RWPE1 (cell line): Measurements from ENCODE around the gene PF4V1.

Source experiments
- CTCF ChIA-PET: fragments of 350-600 bp; sonication (Branson Sonifier 250); formaldehyde crosslinking; extraction: SDS; loops from one replicate; lab custom pipeline; 2021; lab: Yijun Ruan, JAX
- POLR2A ChIA-PET: fragments of 400-600 bp; formaldehyde crosslinking; extraction: SDS; loops from one replicate; lab custom pipeline; 2020; ENCODE audit warnings: antibody characterized with exemption; ENCODE audit not compliant: low non-redundant PET; lab: Yijun Ruan, JAX
- DNase-seq: peaks from one replicate; pipeline ENCODE4 v3.0.0; 2012; ENCODE audit warnings: low spot score
- H3K27ac ChIP-seq: fragments of 450-650 bp; 2 replicates; pipeline ENCODE4 v1.5.1; 2017
- CTCF ChIP-seq: fragments of 450-650 bp; conservative IDR thresholded peaks from 2 replicates; pipeline ENCODE4 v1.5.1; 2017; ENCODE audit warnings: low read depth, mild to moderate bottlenecking

Gene PF4V1

GRCh38 chr4:73817341-73817740 lies 35.8 kb upstream of the PF4V1 start:
- no peak overlapping the region for H3K27ac ChIP-seq
- no peak for DNase-seq
- POLR2A ChIA-PET = no interaction called here

GRCh38 chr4:73821325-73821724 lies 31.8 kb upstream of the PF4V1 start:
- TF ChIP-seq CTCF = no peak
- H3K27ac ChIP-seq = no peak overlapping the region
- ChIA-PET CTCF (no interaction called here), POLR2A (no interaction called here)
- DNase-seq = no peak

More at GRCh38 chr4:73817341-73817740, 35.8 kb upstream of the PF4V1 start:
- CTCF ChIA-PET = no interaction called here
- TF ChIP-seq CTCF = no peak

GRCh38 chr4:73822389-73822788 lies 30.7 kb upstream of the PF4V1 start:
- TF ChIP-seq CTCF = no peak
- CTCF ChIA-PET = no interaction called here
- no peak overlapping the region for H3K27ac ChIP-seq
- POLR2A ChIA-PET = no interaction called here
- peak; percentile 34 for DNase-seq

DNA sequence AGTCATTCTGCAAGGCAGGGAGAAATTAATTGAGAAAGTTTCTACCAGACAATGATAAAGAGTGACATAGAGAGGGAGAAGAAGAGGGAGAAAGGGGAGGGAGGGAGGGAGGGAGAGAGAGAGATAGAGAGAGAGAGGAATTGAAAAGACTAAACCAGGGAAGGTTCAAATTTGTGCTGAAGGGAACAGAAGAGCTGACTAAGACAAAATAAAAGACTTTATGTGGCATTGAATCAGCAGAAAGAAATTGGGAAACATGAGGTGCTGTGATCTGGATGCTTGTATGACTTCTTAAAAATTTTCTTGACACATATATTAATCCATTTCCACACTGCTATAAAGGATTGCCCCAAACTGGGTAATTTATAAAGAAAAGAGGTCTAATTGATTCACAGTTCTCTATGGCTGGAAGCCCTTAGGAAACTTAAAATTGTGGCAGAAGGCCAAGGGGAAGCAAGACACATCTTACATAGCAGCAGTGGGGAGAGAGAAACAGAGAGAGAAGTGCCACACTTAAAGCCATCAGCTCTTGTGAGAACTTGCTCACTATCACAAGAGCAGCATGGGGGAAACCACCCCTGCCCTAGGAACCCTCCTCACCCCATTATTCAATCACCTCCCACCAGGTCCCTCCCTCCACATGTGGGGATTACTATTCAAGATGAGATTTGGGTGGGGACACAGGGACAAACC lies 30.1 kb upstream of the PF4V1 start:
- DNase-seq = no peak
- H3K27ac ChIP-seq = no peak overlapping the region
- no peak for TF ChIP-seq CTCF
- POLR2A ChIA-PET = no interaction called here
- CTCF ChIA-PET = interaction anchor here (0.7 to 0.9 kb wide), 2 partner anchors 93 to 799 kb away, joined by 3 to 4 read pairs; no protein-coding TSS in a partner anchor

DNA sequence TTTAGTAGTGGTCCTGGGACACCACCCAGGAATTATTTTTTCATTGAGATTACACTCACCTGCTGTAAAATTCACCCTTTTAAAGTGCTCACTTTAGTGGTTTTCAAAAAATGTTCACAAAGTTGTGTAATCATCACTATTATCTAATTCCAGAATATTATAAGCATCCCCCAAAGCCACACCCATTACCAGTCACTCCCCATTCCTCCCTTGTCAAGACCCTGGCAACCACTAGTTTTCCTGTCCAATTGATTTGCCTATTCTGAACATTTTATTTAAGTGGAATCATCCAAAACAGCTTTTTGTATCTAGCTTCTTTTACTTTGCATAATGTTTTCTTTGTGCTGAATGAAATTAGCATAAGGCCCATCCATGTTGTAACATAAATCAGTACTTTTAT lies 29.3 kb upstream of the PF4V1 start:
- POLR2A ChIA-PET = no interaction called here
- no peak for DNase-seq
- CTCF ChIA-PET = interaction anchor here (0.7 kb wide), 1 partner anchor 799 kb away, joined by 3 read pairs; no protein-coding TSS in a partner anchor
- no peak for TF ChIP-seq CTCF
- no peak overlapping the region for H3K27ac ChIP-seq

DNA sequence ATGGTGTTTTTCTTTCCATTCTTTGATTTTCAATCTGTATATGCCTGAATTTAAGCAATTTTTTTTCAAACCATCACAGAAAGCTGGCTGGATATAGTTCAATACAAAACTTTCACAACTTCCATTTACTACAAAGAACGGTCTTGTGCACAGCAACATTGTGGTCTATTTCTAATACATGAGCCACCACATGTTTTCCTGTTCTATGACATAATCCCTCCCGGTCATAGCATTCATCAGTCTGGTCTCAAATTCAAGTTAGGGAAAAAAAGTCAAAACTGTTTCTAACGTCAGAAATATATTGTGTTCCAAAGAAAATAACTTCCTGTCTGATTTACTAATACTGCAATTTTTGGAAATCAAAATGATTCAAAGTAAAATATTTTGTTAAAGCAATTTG lies 24.1 kb upstream of the PF4V1 start:
- TF ChIP-seq CTCF = no peak
- POLR2A ChIA-PET = no interaction called here
- no peak overlapping the region for H3K27ac ChIP-seq
- no peak for DNase-seq
- CTCF ChIA-PET = no interaction called here
